HG03159 (cell line): ENCODE measurements around the gene WDR27.
"Not testable (repeated sequence)": the region's sequence is repeated elsewhere in the genome, so short reads cannot be mapped to it uniquely, and the experiment has no call there.

Experiments
- ATAC-seq: cut with Tn5 transposase; IDR thresholded peaks from one replicate; pipeline ENCODE4 v1.9.1; 2021; ENCODE audit warnings: mild to moderate bottlenecking, moderate library complexity; ENCODE audit not compliant: unreplicated experiment

The WDR27 gene

DNA sequence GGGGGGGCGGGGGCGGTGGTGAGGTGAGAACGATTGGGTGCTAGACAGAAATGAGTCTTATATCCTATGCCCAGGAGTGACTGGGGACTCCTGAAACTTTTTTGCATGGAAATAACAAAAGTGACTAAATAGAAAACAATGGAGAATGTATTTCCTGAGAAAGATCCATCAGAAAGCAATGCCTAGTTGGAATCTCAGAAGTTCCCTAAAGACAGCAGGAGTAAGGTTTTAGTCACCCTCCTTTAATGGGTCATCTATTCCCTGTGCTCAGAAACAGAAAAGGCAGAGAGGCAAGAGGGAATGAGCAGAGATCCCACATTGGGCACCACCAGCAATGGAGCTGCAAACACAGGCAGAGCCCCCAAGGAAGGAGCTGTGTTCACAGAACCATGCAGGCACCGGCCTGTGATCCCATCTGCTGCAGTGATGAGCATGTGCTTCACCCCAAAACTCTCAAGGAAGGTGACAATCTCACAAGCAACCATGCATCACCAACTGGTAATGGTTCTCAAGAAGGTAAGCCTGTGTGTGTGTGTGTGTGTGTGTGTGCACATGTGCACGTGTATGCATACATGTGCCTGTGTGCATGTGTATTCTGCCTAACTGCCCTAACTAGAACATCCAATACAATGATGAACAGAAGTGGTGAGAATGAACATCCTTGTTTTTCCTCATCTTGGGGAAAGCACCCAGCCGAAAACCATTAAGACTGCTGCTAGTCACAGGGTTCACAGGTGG is 168.4 kb downstream of the WDR27 start:
- no peak for ATAC-seq

DNA sequence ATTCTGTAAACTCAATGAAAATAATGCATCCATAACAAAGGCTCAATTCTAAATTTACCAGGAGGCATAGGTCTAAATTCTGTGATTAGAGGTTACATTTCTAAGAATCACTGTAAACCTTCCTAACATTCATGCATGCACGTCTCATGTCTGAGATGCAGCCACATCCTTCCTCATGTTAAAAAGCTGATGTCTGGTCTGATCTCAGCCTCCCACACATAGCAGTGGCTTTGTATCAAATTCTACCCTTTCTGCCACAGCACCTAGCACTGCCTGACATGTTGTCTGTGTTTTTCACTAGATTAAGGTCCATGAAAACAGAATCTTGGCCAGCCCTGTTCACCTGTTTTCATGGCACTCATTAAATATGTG is 171.1 kb downstream of the WDR27 start:
- no peak for ATAC-seq

DNA sequence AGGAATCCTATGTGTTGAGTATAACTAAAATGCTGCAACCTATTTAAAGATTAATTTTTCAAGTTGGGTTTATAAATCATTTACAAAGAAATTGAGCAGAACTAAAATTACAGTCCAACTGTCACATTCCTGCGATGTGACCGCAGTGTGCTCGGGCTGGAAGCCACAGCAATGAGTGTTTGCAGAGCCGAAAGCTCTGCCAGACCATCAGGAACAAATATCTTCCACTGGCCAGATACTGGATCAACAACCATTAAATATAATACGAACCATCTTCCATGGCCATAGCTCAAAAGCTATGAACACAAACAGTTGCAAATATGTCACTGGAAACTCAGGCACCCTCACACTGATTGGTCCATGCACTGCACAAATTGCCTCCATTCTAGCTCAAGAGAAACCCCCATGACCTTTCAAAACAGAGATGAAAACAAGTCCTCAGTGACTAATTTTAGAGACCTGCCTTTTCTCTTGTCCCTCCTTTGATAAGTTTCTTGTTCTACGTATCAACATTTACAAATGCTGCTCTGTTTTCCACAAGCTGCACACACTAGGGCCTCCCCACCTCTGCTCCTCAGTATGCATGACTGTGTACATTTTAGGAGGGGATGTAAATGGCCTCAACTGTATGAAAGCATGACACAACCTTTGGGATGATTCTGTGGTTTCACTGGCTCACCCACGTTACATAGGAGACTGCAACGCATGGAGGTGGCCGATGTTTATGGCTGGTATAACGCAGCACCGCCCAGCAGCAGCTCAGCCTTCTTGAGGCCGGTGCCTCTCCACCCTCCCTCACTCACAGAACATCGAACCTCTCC is 171.7 kb downstream of the WDR27 start:
- no peak for ATAC-seq

DNA sequence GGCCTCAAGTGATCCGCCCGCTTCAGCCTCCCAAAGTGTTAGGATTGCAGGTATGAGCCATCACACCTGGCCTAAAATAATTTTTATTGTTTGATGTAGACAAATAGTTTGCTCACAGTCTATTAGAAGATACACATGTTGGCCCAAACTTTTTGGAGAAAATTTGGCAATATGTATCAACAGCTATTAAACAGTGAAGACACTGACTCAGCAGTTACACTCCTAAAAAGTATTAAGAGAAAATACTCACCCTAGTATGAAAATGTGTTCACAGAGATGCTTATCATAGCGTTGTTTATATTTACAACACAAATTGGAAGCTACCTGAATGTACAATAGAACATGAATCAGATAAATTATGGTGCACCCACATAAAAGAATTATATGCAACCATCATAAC is 173.1 kb downstream of the WDR27 start:
- no peak for ATAC-seq

DNA sequence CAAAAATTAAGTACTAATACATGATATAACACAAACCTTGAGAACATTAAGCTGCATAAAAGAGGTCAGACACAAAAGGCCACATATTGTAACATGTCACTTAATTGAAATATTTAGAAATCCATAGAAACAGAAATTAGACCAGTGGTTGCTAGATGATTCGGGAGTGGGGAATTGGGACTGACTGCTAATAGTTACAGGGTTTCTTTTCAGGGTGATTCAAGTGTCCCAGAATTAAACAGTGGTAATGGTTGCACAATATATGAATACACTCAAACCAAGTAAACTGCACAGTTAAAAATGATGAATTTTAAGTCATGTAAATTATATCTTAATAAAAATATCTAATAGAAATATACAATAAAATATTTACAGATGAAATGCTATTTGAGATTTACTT is 174.5 kb downstream of the WDR27 start:
- ATAC-seq, result no peak

- no peak for ATAC-seq
Observed at GRCh38 chr6:169521825-169522224, 180.0 kb downstream of the WDR27 start.

DNA sequence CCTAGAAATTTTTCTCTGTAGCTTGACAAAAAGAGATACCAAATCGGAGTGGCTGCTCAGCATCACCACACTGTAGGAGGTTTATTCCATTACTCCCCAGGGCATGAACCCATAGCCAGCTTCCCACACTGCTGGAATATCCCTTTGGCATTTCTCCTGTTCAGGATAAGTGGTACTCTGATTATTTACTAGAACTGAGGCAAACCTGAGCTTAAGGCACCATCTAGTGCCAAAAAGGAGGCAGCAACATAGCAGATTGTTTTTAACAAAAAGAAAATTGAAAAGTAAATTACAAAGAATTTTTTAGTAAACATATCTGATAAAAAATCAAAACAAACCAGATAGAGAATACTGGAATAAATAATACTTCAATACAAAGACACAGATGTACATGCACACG is 181.7 kb downstream of the WDR27 start:
- no peak for ATAC-seq

DNA sequence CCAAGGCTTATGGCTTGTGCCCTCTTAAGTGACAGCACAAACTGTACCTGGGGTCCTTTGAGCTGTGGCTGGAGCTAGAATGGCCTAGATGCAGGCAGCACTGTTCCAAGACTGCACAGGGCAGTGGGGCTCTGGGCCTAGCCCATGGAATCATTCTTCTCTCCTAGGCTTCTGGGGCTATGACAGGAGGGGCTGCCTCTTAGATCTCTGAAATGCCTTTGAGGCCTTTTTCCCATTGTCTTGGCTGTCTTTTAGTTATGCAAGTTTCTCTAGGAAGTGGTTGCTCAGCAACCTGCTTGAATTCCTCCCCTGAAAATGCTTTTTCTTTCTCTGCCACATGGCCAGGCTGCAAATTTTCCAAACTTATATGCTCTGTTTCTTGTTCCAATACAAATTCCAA is 183.4 kb downstream of the WDR27 start:
- no peak for ATAC-seq

DNA sequence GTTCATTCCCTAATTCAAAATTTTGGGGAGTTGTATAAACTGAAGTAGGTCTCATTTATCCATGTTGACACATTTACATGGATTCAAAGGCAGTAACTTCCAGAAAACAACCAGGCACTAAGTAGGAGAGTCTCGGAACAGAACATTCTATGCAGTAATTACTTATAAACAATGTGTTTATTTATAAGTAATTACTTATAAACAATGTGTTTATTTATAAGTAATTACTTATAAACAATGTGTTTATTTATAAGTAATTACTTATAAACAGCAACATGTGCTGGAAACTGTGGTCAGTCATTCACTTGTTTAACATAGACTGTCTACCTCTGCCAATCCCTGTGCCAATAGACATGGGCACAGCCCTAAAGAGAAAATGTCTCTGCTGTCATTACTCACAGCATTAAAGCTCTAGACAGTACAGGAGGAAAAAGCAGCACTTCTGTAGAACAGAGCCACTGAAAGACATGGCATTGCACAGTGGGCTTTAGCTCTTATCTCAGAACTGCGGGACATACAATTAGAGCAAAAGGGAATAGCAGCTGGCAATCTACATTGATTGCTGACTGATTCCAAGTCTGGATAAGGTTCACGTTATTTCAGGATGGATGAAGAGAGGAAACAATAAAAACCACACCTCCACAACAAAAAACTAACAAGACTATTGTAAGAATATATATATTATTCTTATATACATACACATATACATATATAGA is 188.2 kb downstream of the WDR27 start:
- no peak for ATAC-seq

DNA sequence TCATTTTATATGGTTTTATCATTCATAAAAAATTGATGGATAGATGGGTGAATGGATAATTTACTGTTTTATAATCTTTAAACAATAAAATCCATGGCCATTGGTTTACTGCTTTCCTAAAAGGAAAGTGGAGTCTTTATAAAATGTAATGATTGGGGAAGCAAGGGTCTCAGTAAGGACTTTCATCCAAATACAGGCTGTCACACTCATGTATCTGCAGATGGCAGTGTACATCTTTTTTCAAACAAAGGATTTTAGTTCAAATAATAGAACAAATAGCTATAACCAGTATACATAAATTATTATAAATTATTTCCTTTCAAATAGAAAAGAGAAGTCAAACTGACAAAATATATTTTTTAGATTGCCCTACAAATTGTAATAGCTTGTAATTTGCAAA is 190.0 kb downstream of the WDR27 start:
- not testable (repeated sequence) for ATAC-seq

GRCh38 chr6:169510871-169511270 is 191.0 kb downstream of the WDR27 start:
- ATAC-seq, result no peak

DNA sequence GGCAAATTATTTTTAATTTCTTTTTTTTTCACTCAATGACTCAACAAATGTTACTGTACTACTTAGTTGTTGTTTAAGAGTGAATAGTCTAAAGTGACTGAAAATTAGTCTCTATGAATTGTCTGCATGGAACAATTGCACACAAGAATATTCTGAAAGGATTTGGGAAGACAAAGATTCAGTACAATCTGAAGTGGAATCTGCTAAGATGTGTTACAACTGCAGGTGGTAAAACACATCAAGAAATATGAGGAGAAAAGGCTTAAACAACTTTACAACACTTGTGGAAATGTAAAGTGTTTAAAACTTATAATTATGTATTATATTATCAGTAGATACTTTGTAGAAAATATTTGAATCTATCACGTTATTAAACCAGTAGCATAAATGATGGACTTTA is 193.4 kb downstream of the WDR27 start:
- no peak for ATAC-seq

DNA sequence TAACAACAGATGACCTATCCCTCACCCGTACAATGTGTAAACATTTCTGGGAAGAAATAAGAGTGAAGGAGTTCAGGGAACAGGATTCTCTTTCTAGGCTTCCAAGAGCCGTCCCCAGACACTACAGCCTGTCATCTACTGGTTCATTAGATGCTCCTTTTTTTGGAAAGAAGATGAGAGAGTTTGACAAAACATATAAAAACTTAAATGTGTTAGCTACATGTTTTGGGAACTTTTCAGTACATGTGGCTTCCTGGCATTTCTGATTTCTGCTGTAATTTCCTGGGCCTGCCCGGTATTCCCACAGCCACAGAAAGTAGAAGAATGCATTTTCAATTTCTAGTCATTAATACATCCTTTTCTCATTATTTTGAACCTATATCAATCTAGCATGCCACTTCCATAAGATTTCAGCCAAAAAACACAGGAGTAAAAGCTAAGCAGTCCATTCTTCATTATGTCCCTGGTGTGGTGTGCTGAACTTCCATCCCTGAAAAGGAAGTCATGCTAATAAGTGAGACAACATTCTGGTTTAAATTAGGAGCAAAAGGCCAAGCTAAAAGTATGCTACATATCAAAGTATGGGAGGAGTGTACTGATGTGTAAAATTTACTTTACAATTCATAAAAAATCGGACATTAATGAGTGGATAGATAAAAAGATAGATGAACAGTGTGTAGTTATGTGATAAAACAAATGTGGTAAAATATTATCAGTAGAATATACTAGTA is 198.2 kb downstream of the WDR27 start:
- ATAC-seq, result no peak

DNA sequence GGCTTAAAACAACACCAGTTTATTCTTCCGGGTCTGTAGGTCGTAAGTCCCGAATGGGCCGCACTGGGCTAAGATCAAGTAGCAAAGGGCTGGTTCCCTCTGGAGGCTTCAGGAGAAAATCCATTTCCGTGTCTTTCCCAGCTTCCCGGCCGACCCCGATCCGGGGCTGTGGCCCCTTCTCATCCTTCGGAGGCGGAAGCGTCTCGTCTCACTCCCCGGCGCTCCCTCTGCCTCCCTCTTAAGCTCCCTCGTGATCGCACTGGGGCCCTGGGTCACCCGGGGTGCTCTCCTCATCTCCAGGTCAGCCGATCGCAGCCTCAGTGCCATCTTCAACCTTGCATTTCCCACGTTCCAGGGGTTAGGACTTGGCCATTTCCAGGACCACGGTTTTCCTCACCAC is 199.4 kb downstream of the WDR27 start:
- ATAC-seq, result no peak

DNA sequence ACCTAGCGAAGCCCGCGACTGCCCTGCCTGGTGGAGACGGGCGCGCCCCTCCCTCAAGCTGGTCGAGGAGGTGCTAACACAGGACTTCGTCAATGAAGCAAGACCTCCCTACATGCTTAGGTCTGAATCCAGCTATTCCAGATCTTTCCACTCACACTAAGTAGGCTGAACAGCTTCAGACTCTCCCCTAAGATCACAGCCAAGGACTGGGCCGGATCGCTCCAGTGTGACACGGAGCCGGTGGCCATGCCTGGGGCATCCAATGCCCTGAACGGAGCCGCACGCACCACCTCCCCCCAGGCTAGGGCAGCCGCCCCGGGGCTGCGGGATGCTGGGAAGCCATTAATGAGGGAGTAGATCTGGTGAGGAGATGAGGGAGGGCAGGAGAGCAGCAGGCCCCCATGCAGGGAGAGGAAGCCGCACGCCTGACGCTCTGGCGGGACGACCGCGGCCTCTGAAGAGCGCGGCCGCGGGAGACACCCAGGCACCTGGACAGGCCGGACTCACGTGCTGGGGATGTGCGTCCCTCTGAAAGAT is 200.0 kb downstream of the WDR27 start:
- ATAC-seq, result no peak

DNA sequence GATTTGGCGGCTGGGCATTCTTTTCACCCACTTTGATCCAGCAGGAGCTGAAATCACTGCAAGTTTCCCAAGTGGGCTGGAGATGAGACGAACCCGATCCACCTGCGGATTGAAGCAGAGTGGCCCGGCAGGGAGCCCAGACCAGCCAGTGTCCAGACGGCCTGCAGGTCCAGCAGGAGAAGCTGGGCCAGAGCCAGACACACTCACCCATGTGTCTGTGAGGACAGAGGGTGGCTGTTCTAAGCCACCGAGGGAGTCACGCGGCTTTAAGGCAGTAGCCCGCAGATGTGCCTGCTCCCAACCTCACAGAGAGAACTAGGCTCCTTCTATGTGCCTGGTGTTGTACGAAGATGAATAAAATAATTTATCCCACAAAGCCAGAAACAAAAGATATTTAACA is 200.7 kb downstream of the WDR27 start:
- ATAC-seq, result no peak

DNA sequence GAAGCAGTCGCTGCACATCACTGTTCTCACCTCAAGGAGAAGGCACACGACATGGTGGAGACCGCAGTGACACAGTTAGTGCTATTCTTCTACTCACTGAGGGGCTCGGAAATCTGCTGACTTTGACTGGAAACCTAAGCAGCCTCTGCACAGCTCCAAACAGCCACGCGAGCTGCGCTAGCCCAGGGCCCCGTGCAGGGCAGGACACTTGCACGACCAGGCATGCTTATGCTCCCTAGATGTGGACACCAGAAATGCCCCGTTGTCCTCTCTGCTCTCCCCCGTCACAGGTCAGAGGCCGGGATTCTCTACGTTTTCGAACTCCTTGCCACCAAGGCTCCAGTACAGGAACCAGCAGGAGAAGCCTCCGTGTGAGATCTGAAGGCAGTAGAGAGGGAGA is 201.1 kb downstream of the WDR27 start:
- no peak for ATAC-seq

GRCh38 chr6:169499848-169500247 is 202.0 kb downstream of the WDR27 start:
- no peak for ATAC-seq

GRCh38 chr6:169498916-169499513 is 202.8 kb downstream of the WDR27 start:
- ATAC-seq, result no peak

- no peak for ATAC-seq
Observed at GRCh38 chr6:169495601-169496000, 206.2 kb downstream of the WDR27 start.

GRCh38 chr6:169494038-169494437 is 207.8 kb downstream of the WDR27 start:
- ATAC-seq, result no peak
